ENCODE measurements around the gene AMHR2.
A peak's percentile ranks its signal among the peaks of the same experiment; 100 is the strongest.
"Not testable (repeated sequence)": the region's sequence is repeated elsewhere in the genome, so short reads cannot be mapped to it uniquely, and the experiment has no call there.

AMHR2 gene

GRCh38 chr12:53418221-53418620 lies 5.4 kb upstream of the AMHR2 start:
- 98% methylated on average over 3 of the region's 3 CpGs for WGBS

GRCh38 chr12:53419756-53420155 lies 3.9 kb upstream of the AMHR2 start:
- Histone ChIP-seq H3K36me3 (ENCODE audit: control insufficient read depth in 1 of 2, insufficient read depth in 2 of 2, low read depth in 1 of 2, low read length in 2 of 2) (peaks cover 0 to 3% of the 10 kb centered on the region in 2 experiments), H2BK12ac (ENCODE audit: low read length in 2 of 2) (no peak overlapping the region), H2BK5ac (ENCODE audit: low read depth, low read length, poor library complexity, severe bottlenecking) (no peak overlapping the region), H3K18ac (ENCODE audit: low read depth in 1 of 2, low read length in 2 of 2) (no peak overlapping the region), H3K4me1 (ENCODE audit: control insufficient read depth, insufficient read depth, low read depth, low read length) (peaks cover 7% of the 10 kb centered on the region), H3K4me2 (ENCODE audit: low read length, poor library complexity, severe bottlenecking) (no peak overlapping the region), H3K9me3 (ENCODE audit: control insufficient read depth, low read length) (no peaks in the 10 kb centered on the region), H2AFZ (ENCODE audit: low read depth, low read length) (no peak overlapping the region), H3K27ac (ENCODE audit: low read length, poor library complexity, severe bottlenecking) (no peak overlapping the region), H3K23ac (ENCODE audit: low read length in 2 of 2) (no peak overlapping the region), H2BK15ac (ENCODE audit: low read depth, poor library complexity, severe bottlenecking) (no peak overlapping the region), H2BK120ac (ENCODE audit: low read depth, low read length) (no peak overlapping the region), H3K79me1 (replicated peaks; ENCODE audit: low read length, poor library complexity, severe bottlenecking) (peaks cover under 1% of the 10 kb centered on the region), H4K8ac (ENCODE audit: low read length) (no peak overlapping the region), H4K91ac (ENCODE audit: low read length) (no peak overlapping the region), H3K4ac (ENCODE audit: low read depth in 1 of 2, low read length in 2 of 2) (no peak overlapping the region), H3K4me3 (ENCODE audit: insufficient read depth in 1 of 2, low read depth in 1 of 2, low read length in 2 of 2) (no peak overlapping the region), H3K27me3 (ENCODE audit: control insufficient read depth in 1 of 2, insufficient read depth in 1 of 2, low read length in 2 of 2) (peaks cover 0 to 5% of the 10 kb centered on the region in 2 experiments), H3K14ac (ENCODE audit: low read length in 2 of 2) (no peak overlapping the region), H2AK5ac (ENCODE audit: low read length, severe bottlenecking) (no peak overlapping the region), H3K9ac (ENCODE audit: low read length) (no peak overlapping the region)
- WGBS = 94% methylated on average over 2 of the region's 2 CpGs
- DNase-seq = no peak

More at GRCh38 chr12:53418221-53418620, 5.4 kb upstream of the AMHR2 start:
- H4K8ac ChIP-seq (ENCODE audit: low read length) = no peak overlapping the region
- H3K36me3 ChIP-seq (ENCODE audit: control insufficient read depth in 1 of 2, insufficient read depth in 2 of 2, low read depth in 1 of 2, low read length in 2 of 2) = peaks cover 3 to 7% of the 10 kb centered on the region in 2 experiments
- no peak overlapping the region for H3K4me2 ChIP-seq (ENCODE audit: low read length, poor library complexity, severe bottlenecking)
- DNase-seq = no peak
- H3K4ac ChIP-seq (ENCODE audit: low read depth in 1 of 2, low read length in 2 of 2) = no peak overlapping the region
- H3K14ac ChIP-seq (ENCODE audit: low read length in 2 of 2) = no peak overlapping the region
- H2BK15ac ChIP-seq (ENCODE audit: low read depth, poor library complexity, severe bottlenecking) = no peak overlapping the region
- no peak overlapping the region for H3K4me3 ChIP-seq (ENCODE audit: insufficient read depth in 1 of 2, low read depth in 1 of 2, low read length in 2 of 2)
- peak overlapping the region; percentile 96 for H2AK5ac ChIP-seq (ENCODE audit: low read length, severe bottlenecking)
- H3K9ac ChIP-seq (ENCODE audit: low read length) = no peak overlapping the region
- H3K9me3 ChIP-seq (ENCODE audit: control insufficient read depth, low read length) = no peaks in the 10 kb centered on the region
- H4K91ac ChIP-seq (ENCODE audit: low read length) = no peak overlapping the region
- H2AFZ ChIP-seq (ENCODE audit: low read depth, low read length) = no peak overlapping the region
- no peak overlapping the region for H3K18ac ChIP-seq (ENCODE audit: low read depth in 1 of 2, low read length in 2 of 2)
- H3K4me1 ChIP-seq (ENCODE audit: control insufficient read depth, insufficient read depth, low read depth, low read length) = peaks cover 7% of the 10 kb centered on the region
- H3K27me3 ChIP-seq (ENCODE audit: control insufficient read depth in 1 of 2, insufficient read depth in 1 of 2, low read length in 2 of 2) = no peaks in the 10 kb centered on the region
- H3K27ac ChIP-seq (ENCODE audit: low read length, poor library complexity, severe bottlenecking) = no peak overlapping the region
- H3K23ac ChIP-seq (ENCODE audit: low read length in 2 of 2) = no peak overlapping the region
- H2BK12ac ChIP-seq (ENCODE audit: low read length in 2 of 2) = no peak overlapping the region
- H2BK5ac ChIP-seq (ENCODE audit: low read depth, low read length, poor library complexity, severe bottlenecking) = no peak overlapping the region
- peaks cover 2% of the 10 kb centered on the region for H3K79me1 ChIP-seq (replicated peaks; ENCODE audit: low read length, poor library complexity, severe bottlenecking)
- H2BK120ac ChIP-seq (ENCODE audit: low read depth, low read length) = no peak overlapping the region

GRCh38 chr12:53422247-53422646 lies 1.4 kb upstream of the AMHR2 start:
- not testable (repeated sequence) for H2BK12ac ChIP-seq (ENCODE audit: low read length in 2 of 2); H4K8ac ChIP-seq (ENCODE audit: low read length); H3K4me3 ChIP-seq (ENCODE audit: insufficient read depth in 1 of 2, low read depth in 1 of 2, low read length in 2 of 2); H3K4ac ChIP-seq (ENCODE audit: low read depth in 1 of 2, low read length in 2 of 2); H3K27ac ChIP-seq (ENCODE audit: low read length, poor library complexity, severe bottlenecking); H3K4me2 ChIP-seq (ENCODE audit: low read length, poor library complexity, severe bottlenecking); H3K14ac ChIP-seq (ENCODE audit: low read length in 2 of 2); H2AFZ ChIP-seq (ENCODE audit: low read depth, low read length); H3K9ac ChIP-seq (ENCODE audit: low read length); H2BK5ac ChIP-seq (ENCODE audit: low read depth, low read length, poor library complexity, severe bottlenecking); H2BK120ac ChIP-seq (ENCODE audit: low read depth, low read length); H2BK15ac ChIP-seq (ENCODE audit: low read depth, poor library complexity, severe bottlenecking); H3K23ac ChIP-seq (ENCODE audit: low read length in 2 of 2); H3K36me3 ChIP-seq (ENCODE audit: control insufficient read depth in 1 of 2, insufficient read depth in 2 of 2, low read depth in 1 of 2, low read length in 2 of 2); H3K79me1 ChIP-seq (replicated peaks; ENCODE audit: low read length, poor library complexity, severe bottlenecking); H3K9me3 ChIP-seq (ENCODE audit: control insufficient read depth, low read length); H3K18ac ChIP-seq (ENCODE audit: low read depth in 1 of 2, low read length in 2 of 2); H4K91ac ChIP-seq (ENCODE audit: low read length); H2AK5ac ChIP-seq (ENCODE audit: low read length, severe bottlenecking); H3K27me3 ChIP-seq (ENCODE audit: control insufficient read depth in 1 of 2, insufficient read depth in 1 of 2, low read length in 2 of 2); DNase-seq; H3K4me1 ChIP-seq (ENCODE audit: control insufficient read depth, insufficient read depth, low read depth, low read length)
- WGBS = 92% methylated on average over 6 of the region's 12 CpGs

- no peak for DNase-seq
- Histone ChIP-seq H3K4me1 (ENCODE audit: control insufficient read depth, insufficient read depth, low read depth, low read length) (peaks cover 7% of the 10 kb centered on the region), H3K9me3 (ENCODE audit: control insufficient read depth, low read length) (no peaks in the 10 kb centered on the region), H3K79me1 (replicated peaks; ENCODE audit: low read length, poor library complexity, severe bottlenecking) (no peaks in the 10 kb centered on the region), H2AFZ (ENCODE audit: low read depth, low read length) (no peak overlapping the region), H3K27me3 (ENCODE audit: control insufficient read depth in 1 of 2, insufficient read depth in 1 of 2, low read length in 2 of 2) (peaks cover 0 to 5% of the 10 kb centered on the region in 2 experiments), H3K36me3 (ENCODE audit: control insufficient read depth in 1 of 2, insufficient read depth in 2 of 2, low read depth in 1 of 2, low read length in 2 of 2) (no peaks in the 10 kb centered on the region), H3K4ac (ENCODE audit: low read depth in 1 of 2, low read length in 2 of 2) (no peak overlapping the region), H2AK5ac (ENCODE audit: low read length, severe bottlenecking) (no peak overlapping the region), H3K18ac (ENCODE audit: low read depth in 1 of 2, low read length in 2 of 2) (no peak overlapping the region), H3K4me3 (ENCODE audit: insufficient read depth in 1 of 2, low read depth in 1 of 2, low read length in 2 of 2) (no peak overlapping the region), H2BK120ac (ENCODE audit: low read depth, low read length) (no peak overlapping the region), H4K91ac (ENCODE audit: low read length) (no peak overlapping the region), H2BK15ac (ENCODE audit: low read depth, poor library complexity, severe bottlenecking) (no peak overlapping the region), H3K4me2 (ENCODE audit: low read length, poor library complexity, severe bottlenecking) (no peak overlapping the region), H3K23ac (ENCODE audit: low read length in 2 of 2) (no peak overlapping the region), H3K27ac (ENCODE audit: low read length, poor library complexity, severe bottlenecking) (no peak overlapping the region), H2BK12ac (ENCODE audit: low read length in 2 of 2) (no peak overlapping the region), H3K9ac (ENCODE audit: low read length) (no peak overlapping the region), H2BK5ac (ENCODE audit: low read depth, low read length, poor library complexity, severe bottlenecking) (no peak overlapping the region), H3K14ac (ENCODE audit: low read length in 2 of 2) (peak overlapping the region in 1 of 2 experiments; percentile 1), H4K8ac (ENCODE audit: low read length) (no peak overlapping the region)
- WGBS = 77% methylated on average over 8 of the region's 9 CpGs
Observed at GRCh38 chr12:53424626-53425514, 1.2 kb downstream of the AMHR2 start.
